HEK293 (cell line): ENCODE data around the gene GBX2.

ENCODE experiments used
- CTCF ChIA-PET: fragments of 350-600 bp; formaldehyde crosslinking; extraction: SDS; loops from one replicate; lab custom pipeline; 2021; ENCODE audit warnings: antibody characterized with exemption; lab: Yijun Ruan, JAX
- POLR2A ChIA-PET: fragments of 300-600 bp; formaldehyde crosslinking; extraction: SDS; loops from one replicate; lab custom pipeline; 2020; ENCODE audit warnings: antibody characterized with exemption, inconsistent platforms; lab: Yijun Ruan, JAX
- H3K27ac ChIP-seq: fragments of 200-500 bp; sonication (Bioruptor generic); 2 replicates; pipeline ENCODE4 v1.5.1; 2014; ENCODE audit warnings: low read depth, low read length, control low read depth, inconsistent platforms; ENCODE audit errors: extremely low read depth
- H3K36me3 ChIP-seq, 2 experiments: fragments of 200-500 bp in 1 of 2; sonication (Bioruptor generic) in 1 of 2; 1 replicate in 1 of 2; 2 replicates in 1 of 2; pipeline ENCODE4 v1.5.1; 2014 to 2017; ENCODE audit warnings: inconsistent platforms in 2 of 2, low read length in 2 of 2; ENCODE audit not compliant: control insufficient read depth in 2 of 2, insufficient read depth in 1 of 2
- H3K4me1 ChIP-seq: fragments of 200-500 bp; sonication (Bioruptor generic); 2 replicates; pipeline ENCODE4 v1.5.1; 2014; ENCODE audit warnings: mild to moderate bottlenecking, low read length, inconsistent platforms; ENCODE audit not compliant: control insufficient read depth, insufficient read depth
- H3K4me3 ChIP-seq: 2 replicates; pipeline ENCODE4 v1.5.1; 2011; ENCODE audit warnings: low read depth, mild to moderate bottlenecking, control low read depth, low read length, moderate library complexity
- H3K9me3 ChIP-seq: fragments of 200-500 bp; sonication (Bioruptor generic); 2 replicates; pipeline ENCODE4 v1.5.1; 2014; ENCODE audit warnings: low read depth, low read length, inconsistent platforms; ENCODE audit not compliant: control insufficient read depth, insufficient read depth
- FEZF1 ChIP-seq: fragments of 450-650 bp; formaldehyde crosslinking; IDR thresholded peaks from 2 replicates; pipeline ENCODE4 v1.5.1; 2016; ENCODE audit warnings: missing biosample characterization, missing genetic modification characterization
- MEIS1 ChIP-seq: sonication (generic); formaldehyde crosslinking; IDR thresholded peaks from 2 replicates; pipeline ENCODE4 v1.8.1; 2022; ENCODE audit warnings: missing genetic modification reagents, mild to moderate bottlenecking, borderline replicate concordance
- MYNN ChIP-seq: fragments of 450-650 bp; formaldehyde crosslinking; IDR thresholded peaks from 2 replicates; pipeline ENCODE4 v1.5.1; 2016; ENCODE audit warnings: missing biosample characterization, missing genetic modification characterization, borderline replicate concordance
- PRDM6 ChIP-seq: fragments of 450-650 bp; formaldehyde crosslinking; IDR thresholded peaks from 2 replicates; pipeline ENCODE4 v1.5.1; 2017; ENCODE audit warnings: missing biosample characterization, missing genetic modification characterization
- YY2 ChIP-seq: fragments of 450-650 bp; formaldehyde crosslinking; IDR thresholded peaks from 2 replicates; pipeline ENCODE4 v1.5.1; 2016; ENCODE audit warnings: missing biosample characterization, missing genetic modification characterization
- ZBTB1 ChIP-seq: fragments of 450-650 bp; formaldehyde crosslinking; IDR thresholded peaks from 2 replicates; pipeline ENCODE4 v1.5.1; 2016; ENCODE audit warnings: missing biosample characterization, missing genetic modification characterization
- ZBTB7A ChIP-seq: fragments of 450-650 bp; formaldehyde crosslinking; IDR thresholded peaks from 2 replicates; pipeline ENCODE4 v1.5.1; 2016; ENCODE audit warnings: low read depth, missing biosample characterization, missing genetic modification characterization
- ZNF23 ChIP-seq: fragments of 450-650 bp; formaldehyde crosslinking; IDR thresholded peaks from 2 replicates; pipeline ENCODE4 v1.5.1; 2016; ENCODE audit warnings: missing biosample characterization, missing genetic modification characterization, borderline replicate concordance
- ZNF280C ChIP-seq: fragments of 450-650 bp; formaldehyde crosslinking; IDR thresholded peaks from 2 replicates; pipeline ENCODE4 v1.5.1; 2016; ENCODE audit warnings: missing biosample characterization, missing genetic modification characterization
- ZNF280D ChIP-seq: fragments of 450-650 bp; formaldehyde crosslinking; IDR thresholded peaks from 2 replicates; pipeline ENCODE4 v1.5.1; 2016; ENCODE audit warnings: missing biosample characterization, missing genetic modification characterization
- ZNF302 ChIP-seq: fragments of 450-650 bp; formaldehyde crosslinking; IDR thresholded peaks from 2 replicates; pipeline ENCODE4 v1.5.1; 2016; ENCODE audit warnings: missing biosample characterization, missing genetic modification characterization, low read depth
- ZNF354C ChIP-seq: fragments of 450-650 bp; formaldehyde crosslinking; IDR thresholded peaks from 2 replicates; pipeline ENCODE4 v1.5.1; 2016; ENCODE audit warnings: missing biosample characterization, missing genetic modification characterization, low read depth, borderline replicate concordance
- ZNF394 ChIP-seq: fragments of 450-650 bp; formaldehyde crosslinking; IDR thresholded peaks from 2 replicates; pipeline ENCODE4 v1.5.1; 2016; ENCODE audit warnings: missing biosample characterization, missing genetic modification characterization, mild to moderate bottlenecking, moderate library complexity, borderline replicate concordance
- ZNF449 ChIP-seq: fragments of 450-650 bp; formaldehyde crosslinking; IDR thresholded peaks from 2 replicates; pipeline ENCODE4 v1.5.1; 2017; ENCODE audit warnings: missing biosample characterization, mild to moderate bottlenecking, missing genetic modification characterization, moderate library complexity
- ZNF488 ChIP-seq: fragments of 450-650 bp; formaldehyde crosslinking; IDR thresholded peaks from 2 replicates; pipeline ENCODE4 v1.5.1; 2016; ENCODE audit warnings: missing biosample characterization, missing genetic modification characterization
- ZNF529 ChIP-seq: fragments of 450-650 bp; formaldehyde crosslinking; IDR thresholded peaks from 2 replicates; pipeline ENCODE4 v1.5.1; 2017; ENCODE audit warnings: missing genetic modification characterization, missing biosample characterization; ENCODE audit not compliant: insufficient replicate concordance
- ZNF623 ChIP-seq: fragments of 450-650 bp; formaldehyde crosslinking; IDR thresholded peaks from 2 replicates; pipeline ENCODE4 v1.5.1; 2016; ENCODE audit warnings: missing biosample characterization, missing genetic modification characterization
- ZNF645 ChIP-seq: fragments of 450-650 bp; formaldehyde crosslinking; IDR thresholded peaks from 2 replicates; pipeline ENCODE4; 2016; ENCODE audit warnings: missing biosample characterization, missing genetic modification characterization
- ZNF692 ChIP-seq: fragments of 450-650 bp; formaldehyde crosslinking; IDR thresholded peaks from 2 replicates; pipeline ENCODE4 v1.5.1; 2016; ENCODE audit warnings: missing biosample characterization, missing genetic modification characterization
- ZNF792 ChIP-seq: fragments of 450-650 bp; formaldehyde crosslinking; IDR thresholded peaks from 2 replicates; pipeline ENCODE4 v1.5.1; 2016; ENCODE audit warnings: missing biosample characterization, missing genetic modification characterization

GBX2 gene

GRCh38 chr2:236211296-236211695 lies 43.1 kb upstream of the GBX2 start:
- Histone ChIP-seq H3K27ac (no peak overlapping the region), H3K9me3 (no peaks in the 10 kb centered on the region), H3K36me3 (no peaks in the 10 kb centered on the region), H3K4me1 (no peaks in the 10 kb centered on the region), H3K4me3 (no peak overlapping the region)
- TF ChIP-seq MYNN (tag by site-specific recombination) (no peak), FEZF1 (tag by site-specific recombination) (no peak), YY2 (tag by site-specific recombination) (no peak), ZNF529 (no peak), ZNF280C (tag by site-specific recombination) (no peak), ZNF623 (tag by site-specific recombination) (no peak), ZNF449 (tag by site-specific recombination) (no peak), ZNF302 (tag by site-specific recombination) (no peak), ZNF692 (tag by site-specific recombination) (no peak), ZNF645 (no peak), ZNF792 (tag by site-specific recombination) (no peak), ZNF394 (tag by site-specific recombination) (no peak), PRDM6 (tag by site-specific recombination) (no peak), ZNF354C (tag by site-specific recombination) (no peak), ZNF23 (no peak)
- ChIA-PET POLR2A (no interaction called here), CTCF (interaction anchor here (0.6 to 0.7 kb wide), 2 partner anchors 30 to 462 kb away, joined by 3 read pairs; no protein-coding TSS in a partner anchor)

- no peaks in the 10 kb centered on the region for H3K9me3 ChIP-seq
- H3K36me3 ChIP-seq = no peaks in the 10 kb centered on the region
- no peak overlapping the region for H3K27ac ChIP-seq
- CTCF ChIA-PET = interaction anchor here (0.5 to 1.6 kb wide), 7 partner anchors 9 to 405 kb away, joined by 3 to 6 read pairs (median 3); no protein-coding TSS in a partner anchor
- no peak for TF ChIP-seq ZBTB7A
- no peak for TF ChIP-seq ZBTB1
- TF ChIP-seq ZNF280D = no peak
- no peak for TF ChIP-seq PRDM6 (tag by site-specific recombination)
- no peak for TF ChIP-seq MEIS1 (CRISPR knock-in tag)
- no peak for TF ChIP-seq ZNF488 (tag by site-specific recombination)
- no peaks in the 10 kb centered on the region for H3K4me1 ChIP-seq
- POLR2A ChIA-PET = no interaction called here
- H3K4me3 ChIP-seq = no peak overlapping the region
Observed at GRCh38 chr2:236210536-236210935, 42.4 kb upstream of the GBX2 start.
